GM12878 (cell line): Measurements from ENCODE around the gene SCAI. TPM values are rescaled to one million over a fixed set of nuclear protein-coding genes. Genes with fewer than 3 reads are reported as not detected.
A peak's percentile ranks its signal among the peaks of the same experiment; 100 is the strongest.

ENCODE experiments used
- ATF7 ChIP-seq: fragments of 450-650 bp; IDR thresholded peaks from 2 replicates; pipeline ENCODE4 v1.6.1; 2016; ENCODE audit warnings: low read depth, mild to moderate bottlenecking
- CHD1 ChIP-seq: IDR thresholded peaks from 2 replicates; pipeline ENCODE4 v1.6.1; 2012; ENCODE audit warnings: low read depth, low read length, improper control_type of control experiment
- CHD4 ChIP-seq: fragments of 200-600 bp; sonication (generic); IDR thresholded peaks from 2 replicates; pipeline ENCODE4 v1.6.1; 2016; ENCODE audit warnings: mild to moderate bottlenecking
- EP300 ChIP-seq, 2 experiments: fragments of 150-350 bp in 1 of 2; IDR thresholded peaks; 2 replicates each; pipeline ENCODE4 v1.6.1; 2011 to 2012; ENCODE audit warnings: low read depth in 2 of 2, low read length in 2 of 2, borderline replicate concordance in 1 of 2, improper control_type of control experiment in 1 of 2, inconsistent platforms in 1 of 2; ENCODE audit not compliant: control insufficient read depth in 1 of 2
- HDAC2 ChIP-seq: fragments of 200-600 bp; sonication (generic); IDR thresholded peaks from 2 replicates; pipeline ENCODE4 v1.6.1; 2017
- HSF1 ChIP-seq: fragments of 150-350 bp; IDR thresholded peaks from 2 replicates; pipeline ENCODE4 v1.6.1; 2014; ENCODE audit warnings: mild to moderate bottlenecking, low read depth, low read length
- IKZF1 ChIP-seq: fragments of 450-650 bp; conservative IDR thresholded peaks from 2 replicates; pipeline ENCODE4 v1.6.1; 2017; ENCODE audit warnings: antibody characterized with exemption, mild to moderate bottlenecking
- IRF3 ChIP-seq: fragments of 450-650 bp; IDR thresholded peaks from 2 replicates; pipeline ENCODE4 v1.6.1; 2014; ENCODE audit warnings: mild to moderate bottlenecking
- MEF2B ChIP-seq: fragments of 450-650 bp; IDR thresholded peaks from 2 replicates; pipeline ENCODE4 v1.6.1; 2018; ENCODE audit warnings: mild to moderate bottlenecking, moderate library complexity; ENCODE audit not compliant: partially characterized antibody, poor library complexity, severe bottlenecking
- PBX3 ChIP-seq: IDR thresholded peaks from 2 replicates; pipeline ENCODE4 v1.6.1; 2011; ENCODE audit warnings: mild to moderate bottlenecking, low read depth, low read length, moderate library complexity; ENCODE audit not compliant: insufficient replicate concordance
- POLR2A ChIP-seq: IDR thresholded peaks from 2 replicates; pipeline ENCODE4 v1.6.1; 2011; ENCODE audit warnings: low read depth, mild to moderate bottlenecking, low read length
- REST ChIP-seq: IDR thresholded peaks from 2 replicates; pipeline ENCODE4 v1.6.1; 2012; ENCODE audit warnings: mild to moderate bottlenecking, low read depth, low read length
- SIN3A ChIP-seq: IDR thresholded peaks from 2 replicates; pipeline ENCODE4 v1.6.1; 2012; ENCODE audit warnings: low read depth, low read length, improper control_type of control experiment
- SPI1 ChIP-seq: IDR thresholded peaks from 2 replicates; pipeline ENCODE4 v1.6.1; 2011; ENCODE audit warnings: low read depth, mild to moderate bottlenecking, low read length, moderate library complexity, borderline replicate concordance; ENCODE audit not compliant: insufficient read depth
- SRF ChIP-seq, 2 experiments: IDR thresholded peaks; 2 replicates each; pipeline ENCODE4 v1.6.1; 2011; ENCODE audit warnings: low read depth in 2 of 2, low read length in 2 of 2, mild to moderate bottlenecking in 1 of 2, moderate library complexity in 1 of 2
- YY1 ChIP-seq: IDR thresholded peaks from 2 replicates; pipeline ENCODE4 v1.6.1; 2011; ENCODE audit warnings: low read depth, mild to moderate bottlenecking, low read length
- ZBED1 ChIP-seq: IDR thresholded peaks from 2 replicates; pipeline ENCODE4 v1.6.1; 2016; ENCODE audit warnings: borderline replicate concordance
- ZNF217 ChIP-seq: fragments of 450-650 bp; IDR thresholded peaks from 2 replicates; pipeline ENCODE4 v1.6.1; 2017; ENCODE audit warnings: antibody characterized with exemption, mild to moderate bottlenecking
- ZNF24 ChIP-seq: fragments of 450-650 bp; IDR thresholded peaks from 2 replicates; pipeline ENCODE4 v1.6.1; 2017; ENCODE audit warnings: antibody characterized with exemption, mild to moderate bottlenecking
- ZZZ3 ChIP-seq: IDR thresholded peaks from 2 replicates; pipeline ENCODE4 v1.6.1; 2011; ENCODE audit warnings: low read depth; ENCODE audit not compliant: control insufficient read depth, insufficient read length
- polyA plus RNA-seq, 11 experiments: library from polyadenylated mRNA; depleted of rRNA in 4 of 11; unstranded in 6 of 11; stranded (reverse) in 5 of 11; fragments of >200 nt; fragmentation: Nextera tagmentation in 4 of 11; fragmentation: Illumina TruSeq in 1 of 11; extraction: Ambion mirVana in 4 of 11; extraction: Trizol in 1 of 11; gene quantifications; 1 replicate in 1 of 11; 2 replicates in 10 of 11; pipeline versions ENCODE4 v1.2.1 to v1.2.3, GENCODE V29; 2011 to 2016; ENCODE audit warnings: inconsistent platforms in 2 of 11, missing spikeins in 2 of 11, low read depth in 1 of 11
- total RNA-seq, 4 experiments: library from RNA; depleted of rRNA in 3 of 4; stranded (reverse); fragments of >200 nt in 3 of 4; fragmentation: Illumina TruSeq in 1 of 4; extraction: Trizol in 1 of 4; gene quantifications; 2 replicates each; pipeline versions ENCODE4 v1.2.1 to v1.2.3, GENCODE V29; 2013 to 2021

SCAI gene
- total and polyA plus RNA-seq, 10 of the 15 experiments (the other 5 are each of a cell fraction or from before 2014, with no cell fraction given), result 0.52 to 8.8 (median 5.1) TPM

- TF ChIP-seq HSF1, result no peak
- no peak for TF ChIP-seq CHD4
- TF ChIP-seq IRF3, result peak; percentile 23; the same call in 1 of the 2 replicates
- TF ChIP-seq MEF2B, result peak; percentile 82
- TF ChIP-seq PBX3, result no peak
- 0 out of 2 replicates have a peak, but pooled peaks have one; percentile 44 for TF ChIP-seq ZNF217
- TF ChIP-seq YY1, result peak; percentile 93
- no peak for TF ChIP-seq ZZZ3
- TF ChIP-seq IKZF1, result peak; percentile 98
- peak; percentile 75 for TF ChIP-seq POLR2A
- peak; percentile 79; the same call in 1 of the 2 replicates for TF ChIP-seq SIN3A
- no peak for TF ChIP-seq HDAC2
- peak; percentile 35; the same call in 1 of the 2 replicates for TF ChIP-seq ATF7
- TF ChIP-seq REST, result peak; percentile 33; the same call in 1 of the 2 replicates
- peak in 1 of 2 experiments; percentile 39; a peak in 1 of 4 replicates for TF ChIP-seq EP300 (IDR thresholded peaks at IDR 0.05; ENCODE audit: borderline replicate concordance in 1 of 2, control insufficient read depth in 1 of 2, low read depth in 2 of 2, low read length in 2 of 2)
- TF ChIP-seq CHD1, result no peak
- TF ChIP-seq ZBED1, result no peak
- peak; percentile 72 for TF ChIP-seq ZNF24
- peak in 1 of 2 experiments; percentile 62; a peak in 2 of 4 replicates for TF ChIP-seq SRF (IDR thresholded peaks at IDR 0.05; ENCODE audit: low read depth in 2 of 2, low read length in 2 of 2)
- TF ChIP-seq SPI1, result no peak
Observed at GRCh38 chr9:125189361-125190289, 46.3 kb upstream of the SCAI start, which contains the start of gene PPP6C (continued).
